HCT116 (cell line): ENCODE results near the gene ACER3. TPM values are rescaled to one million over a fixed set of nuclear protein-coding genes. Genes with fewer than 3 reads are reported as not detected.

Experiments used
- ATAC-seq: fragments of 200-7000 bp; cut with Tn5 transposase; 2 replicates; pipeline ENCODE4 v1.9.1; 2020; ENCODE audit warnings: mild to moderate bottlenecking, moderate library complexity
- BruUV-seq: library from RNA; stranded (reverse); fragments of 400-500 nt; replicated peaks from 2 replicates; lab custom pipeline; 2021; lab: Mats Ljungman, UMichigan
- CTCF ChIA-PET: fragments of 300-600 bp; sonication (Branson Sonifier 250); formaldehyde crosslinking; loops from one replicate; lab custom pipeline; 2021; ENCODE audit warnings: antibody characterized with exemption; lab: Charles Lee
- POLR2A ChIA-PET: fragments of 300-600, 350-600 bp; sonication (Branson Sonifier 250); formaldehyde crosslinking; loops from one replicate; lab custom pipeline; 2021; ENCODE audit warnings: antibody characterized with exemption; lab: Charles Lee
- RAD21 ChIA-PET, 2 experiments: fragments of 300-600 bp; sonication (Branson Sonifier 250); formaldehyde crosslinking; loops; one replicate each; lab custom pipeline; 2023; ENCODE audit warnings: low total read pairs in 2 of 2; ENCODE audit not compliant: uncharacterized antibody in 2 of 2, unreplicated experiment in 2 of 2, low non-redundant PET in 1 of 2; lab: Charles Lee
- DNase-seq: peaks from one replicate; pipeline ENCODE4 v3.0.0-alpha.2; 2010; ENCODE audit warnings: low read depth, low spot score
- H2AFZ ChIP-seq: fragments of 200-600 bp; shearing (Covaris generic), sonication (generic); 2 replicates; pipeline ENCODE4 v1.6.1; 2017; ENCODE audit warnings: low read depth, mixed run types, mixed read lengths, antibody characterized with exemption, low read length; ENCODE audit not compliant: poor library complexity, severe bottlenecking
- H3K27ac ChIP-seq: 2 replicates; pipeline ENCODE4 v1.5.1; 2012; ENCODE audit warnings: low read depth, low read length
- H3K27me3 ChIP-seq: fragments of 200-600 bp; sonication (generic); 2 replicates; pipeline ENCODE4 v1.6.1; 2016; ENCODE audit warnings: mixed run types, low read length, mixed read lengths; ENCODE audit not compliant: insufficient read depth
- H3K36me3 ChIP-seq, 2 experiments: fragments of 200-500 bp in 1 of 2; fragments of 200-600 bp in 1 of 2; sonication (Bioruptor generic) in 1 of 2; sonication (generic) in 1 of 2; 2 replicates each; pipeline versions ENCODE4 v1.5.1 to v1.6.1; 2014 to 2016; ENCODE audit warnings: low read length in 2 of 2, inconsistent platforms in 1 of 2, mixed read lengths in 1 of 2, mixed run types in 1 of 2; ENCODE audit not compliant: insufficient read depth in 2 of 2, control insufficient read depth in 1 of 2
- H3K4me1 ChIP-seq, 2 experiments: fragments of 200-600 bp in 1 of 2; sonication (generic) in 1 of 2; 2 replicates each; pipeline versions ENCODE4 v1.5.1 to v1.6.1; 2012 to 2017; ENCODE audit warnings: low read length in 2 of 2, inconsistent platforms in 1 of 2, mild to moderate bottlenecking in 1 of 2, mixed read lengths in 1 of 2, mixed run types in 1 of 2, moderate library complexity in 1 of 2; ENCODE audit not compliant: insufficient read depth in 2 of 2, control insufficient read depth in 1 of 2
- H3K4me2 ChIP-seq: fragments of 200-600 bp; sonication (generic); 2 replicates; pipeline ENCODE4 v1.6.1; 2017; ENCODE audit warnings: mixed run types, low read length, mixed read lengths
- H3K4me3 ChIP-seq, 2 experiments: fragments of 200-600 bp in 1 of 2; sonication (generic) in 1 of 2; replicated peaks in 1 of 2; 2 replicates each; pipeline ENCODE4 v1.5.1; 2011 to 2016; ENCODE audit warnings: low read length in 2 of 2, control low read depth in 1 of 2, low read depth in 1 of 2, mild to moderate bottlenecking in 1 of 2, mixed read lengths in 1 of 2, mixed run types in 1 of 2
- H3K79me2 ChIP-seq: fragments of 200-600 bp; sonication (generic); 2 replicates; pipeline ENCODE4 v1.6.1; 2017; ENCODE audit warnings: mild to moderate bottlenecking, mixed run types, low read length, moderate library complexity, mixed read lengths; ENCODE audit not compliant: insufficient read depth
- H3K9ac ChIP-seq: fragments of 200-600 bp; sonication (generic); 2 replicates; pipeline ENCODE4 v1.6.1; 2016; ENCODE audit warnings: low read length, mixed read lengths
- H3K9me2 ChIP-seq: fragments of 200-600 bp; sonication (generic), shearing (Covaris generic); 2 replicates; pipeline ENCODE4 v1.6.1; 2017; ENCODE audit warnings: mixed run types, mild to moderate bottlenecking, moderate library complexity; ENCODE audit not compliant: insufficient read depth
- H3K9me3 ChIP-seq, 2 experiments: fragments of 200-500 bp in 1 of 2; fragments of 200-600 bp in 1 of 2; sonication (Bioruptor generic) in 1 of 2; sonication (generic) in 1 of 2; 2 replicates each; pipeline ENCODE4 v1.6.1; 2014 to 2017; ENCODE audit warnings: low read length in 2 of 2, mixed read lengths in 2 of 2, inconsistent platforms in 1 of 2, low read depth in 1 of 2, mild to moderate bottlenecking in 1 of 2, mixed run types in 1 of 2, moderate library complexity in 1 of 2; ENCODE audit not compliant: control insufficient read depth in 1 of 2, insufficient read depth in 1 of 2
- H4K20me1 ChIP-seq: fragments of 200-600 bp; sonication (generic), shearing (Covaris generic); 2 replicates; pipeline ENCODE4 v1.6.1; 2017; ENCODE audit warnings: mixed run types, mild to moderate bottlenecking, moderate library complexity; ENCODE audit not compliant: insufficient read depth
- EGR1 ChIP-seq: IDR thresholded peaks from 2 replicates; pipeline ENCODE4 v1.6.1; 2012; ENCODE audit warnings: low read depth
- POLR2A ChIP-seq: IDR thresholded peaks from 2 replicates; pipeline ENCODE4 v1.7.0; 2011; ENCODE audit warnings: borderline replicate concordance; ENCODE audit not compliant: insufficient read depth, insufficient read length; ENCODE audit errors: extremely low read depth
- POLR2AphosphoS5 ChIP-seq: IDR thresholded peaks from 2 replicates; pipeline ENCODE4 v1.6.1; 2011; ENCODE audit warnings: mild to moderate bottlenecking, low read depth, low read length, moderate library complexity
- ZFX ChIP-seq: fragments of 450-650 bp; IDR thresholded peaks from 2 replicates; pipeline ENCODE4 v1.6.1; 2017
- intact Hi-C: fragments of 100-400 bp; cut with micrococcal nuclease; formaldehyde crosslinking; loops from 2 replicates; pipeline ENCODE4 v1.10.0; 2022
- total RNA-seq: library from RNA; stranded (reverse); gene quantifications from one replicate; pipeline ENCODE4 v1.2.1, GENCODE V29; 2021; ENCODE audit not compliant: unreplicated experiment
- TF ChIP-seq, protein P1 (sequence below): IDR thresholded peaks from 2 replicates; pipeline ENCODE4 v1.6.1; 2012; ENCODE audit warnings: low read depth
- TF ChIP-seq, protein P2 (sequence below), 3 experiments: fragments of 200-600 bp in 1 of 3; sonication (generic) in 1 of 3; IDR thresholded peaks in 2 of 3; conservative IDR thresholded peaks in 1 of 3; 2 replicates each; pipeline ENCODE4 v1.5.1; 2012 to 2017; ENCODE audit warnings: low read depth in 2 of 3, low read length in 2 of 3, antibody characterized with exemption in 1 of 3, borderline replicate concordance in 1 of 3, control low read depth in 1 of 3, mild to moderate bottlenecking in 1 of 3, mixed read lengths in 1 of 3, mixed run types in 1 of 3, moderate library complexity in 1 of 3; ENCODE audit not compliant: insufficient read depth in 1 of 3

ACER3 gene
- total RNA-seq, 1 experiment from 2014 or later, result 19.1 TPM

DNA sequence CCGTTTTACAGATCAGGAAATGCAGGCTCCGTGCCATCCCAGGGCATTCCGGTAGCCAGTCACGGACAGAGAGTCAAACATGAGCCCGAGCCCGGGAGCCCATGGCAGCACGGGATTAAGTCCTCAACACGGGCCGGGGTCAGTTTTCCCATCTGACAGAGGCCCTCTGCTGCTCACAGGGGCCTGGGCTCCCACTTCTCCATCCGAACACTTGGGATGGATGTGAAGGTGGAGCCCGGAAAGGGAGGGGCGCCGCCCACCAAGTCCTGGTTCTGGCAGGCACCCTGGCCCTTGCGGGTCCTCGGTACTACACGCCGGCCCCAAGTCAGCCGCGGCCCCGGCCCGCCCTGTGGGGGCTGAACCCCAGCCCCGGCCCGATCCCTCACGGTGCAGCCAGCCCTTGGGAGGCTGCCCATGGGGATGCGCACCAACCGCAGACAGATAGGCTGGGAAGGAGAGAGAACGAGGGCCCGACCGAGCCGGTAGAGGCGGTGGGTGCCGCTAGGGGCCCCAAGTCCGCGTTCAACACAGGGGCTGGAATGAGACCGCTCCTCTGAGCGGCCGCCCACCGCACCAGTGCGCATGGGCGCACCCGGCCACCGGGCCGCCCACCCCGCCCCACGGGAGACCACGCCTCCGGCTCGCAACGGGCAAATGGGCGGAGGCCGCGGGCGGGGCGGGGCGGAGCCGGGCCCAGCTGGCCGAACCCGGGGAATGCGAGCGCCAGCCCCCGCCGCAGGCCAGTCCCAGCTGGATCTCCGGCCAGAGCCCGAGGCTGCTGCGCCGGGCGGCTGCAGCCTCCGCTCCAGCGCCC, 205.7 kb downstream of the ACER3 start, which contains the start of gene CAPN5:
Gene CAPN5 (plus strand): TSS at position 743 of the 814 bp plus-strand sequence. CDS start 17,916 bp downstream, outside the sequence.
- no peaks in the 10 kb centered on the region for H3K36me3 ChIP-seq
- POLR2A ChIA-PET, result interaction anchor here (0.7 kb wide), 1 partner anchor 25 kb away, joined by 4 read pairs; no protein-coding TSS in a partner anchor
- H3K4me3 ChIP-seq, result peak within 1 kb of the TSS; percentile 55 to 69
- intact Hi-C loops, result no loop called here
- H3K9me3 ChIP-seq, result peaks cover 0 to 4% of the 10 kb centered on the region in 2 experiments; a peak in 1 of 4 replicates
- CTCF ChIA-PET, result interaction anchor here (0.9 to 1.0 kb wide), 3 partner anchors 9 to 25 kb away, joined by 3 to 9 read pairs (median 9); no protein-coding TSS in a partner anchor
- RAD21 ChIA-PET, result no interaction called here
- H3K27ac ChIP-seq, result peak within 1 kb of the TSS; percentile 63; the same call in 1 of the 2 replicates
- peak within 1 kb of the TSS; percentile 94 for H3K4me2 ChIP-seq
- H4K20me1 ChIP-seq, result no peaks in the 10 kb centered on the region
- peak; percentile 95 for TF ChIP-seq POLR2AphosphoS5
- TF ChIP-seq, protein P1, sequence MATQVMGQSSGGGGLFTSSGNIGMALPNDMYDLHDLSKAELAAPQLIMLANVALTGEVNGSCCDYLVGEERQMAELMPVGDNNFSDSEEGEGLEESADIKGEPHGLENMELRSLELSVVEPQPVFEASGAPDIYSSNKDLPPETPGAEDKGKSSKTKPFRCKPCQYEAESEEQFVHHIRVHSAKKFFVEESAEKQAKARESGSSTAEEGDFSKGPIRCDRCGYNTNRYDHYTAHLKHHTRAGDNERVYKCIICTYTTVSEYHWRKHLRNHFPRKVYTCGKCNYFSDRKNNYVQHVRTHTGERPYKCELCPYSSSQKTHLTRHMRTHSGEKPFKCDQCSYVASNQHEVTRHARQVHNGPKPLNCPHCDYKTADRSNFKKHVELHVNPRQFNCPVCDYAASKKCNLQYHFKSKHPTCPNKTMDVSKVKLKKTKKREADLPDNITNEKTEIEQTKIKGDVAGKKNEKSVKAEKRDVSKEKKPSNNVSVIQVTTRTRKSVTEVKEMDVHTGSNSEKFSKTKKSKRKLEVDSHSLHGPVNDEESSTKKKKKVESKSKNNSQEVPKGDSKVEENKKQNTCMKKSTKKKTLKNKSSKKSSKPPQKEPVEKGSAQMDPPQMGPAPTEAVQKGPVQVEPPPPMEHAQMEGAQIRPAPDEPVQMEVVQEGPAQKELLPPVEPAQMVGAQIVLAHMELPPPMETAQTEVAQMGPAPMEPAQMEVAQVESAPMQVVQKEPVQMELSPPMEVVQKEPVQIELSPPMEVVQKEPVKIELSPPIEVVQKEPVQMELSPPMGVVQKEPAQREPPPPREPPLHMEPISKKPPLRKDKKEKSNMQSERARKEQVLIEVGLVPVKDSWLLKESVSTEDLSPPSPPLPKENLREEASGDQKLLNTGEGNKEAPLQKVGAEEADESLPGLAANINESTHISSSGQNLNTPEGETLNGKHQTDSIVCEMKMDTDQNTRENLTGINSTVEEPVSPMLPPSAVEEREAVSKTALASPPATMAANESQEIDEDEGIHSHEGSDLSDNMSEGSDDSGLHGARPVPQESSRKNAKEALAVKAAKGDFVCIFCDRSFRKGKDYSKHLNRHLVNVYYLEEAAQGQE, result no peak
- peak; percentile 55; the same call in 1 of the 2 replicates for TF ChIP-seq ZFX
- TF ChIP-seq POLR2A, result peak; percentile 53
- TF ChIP-seq, protein P2, sequence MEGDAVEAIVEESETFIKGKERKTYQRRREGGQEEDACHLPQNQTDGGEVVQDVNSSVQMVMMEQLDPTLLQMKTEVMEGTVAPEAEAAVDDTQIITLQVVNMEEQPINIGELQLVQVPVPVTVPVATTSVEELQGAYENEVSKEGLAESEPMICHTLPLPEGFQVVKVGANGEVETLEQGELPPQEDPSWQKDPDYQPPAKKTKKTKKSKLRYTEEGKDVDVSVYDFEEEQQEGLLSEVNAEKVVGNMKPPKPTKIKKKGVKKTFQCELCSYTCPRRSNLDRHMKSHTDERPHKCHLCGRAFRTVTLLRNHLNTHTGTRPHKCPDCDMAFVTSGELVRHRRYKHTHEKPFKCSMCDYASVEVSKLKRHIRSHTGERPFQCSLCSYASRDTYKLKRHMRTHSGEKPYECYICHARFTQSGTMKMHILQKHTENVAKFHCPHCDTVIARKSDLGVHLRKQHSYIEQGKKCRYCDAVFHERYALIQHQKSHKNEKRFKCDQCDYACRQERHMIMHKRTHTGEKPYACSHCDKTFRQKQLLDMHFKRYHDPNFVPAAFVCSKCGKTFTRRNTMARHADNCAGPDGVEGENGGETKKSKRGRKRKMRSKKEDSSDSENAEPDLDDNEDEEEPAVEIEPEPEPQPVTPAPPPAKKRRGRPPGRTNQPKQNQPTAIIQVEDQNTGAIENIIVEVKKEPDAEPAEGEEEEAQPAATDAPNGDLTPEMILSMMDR (IDR thresholded peaks at IDR 0.05 in 2 of 3, conservative IDR thresholded peaks at IDR 0.05 in 1 of 3; ENCODE audit: borderline replicate concordance in 1 of 3, insufficient read depth in 1 of 3, low read depth in 2 of 3, low read length in 2 of 3), result peak in 1 of 3 experiments; percentile 15; a peak in 1 of 6 replicates
- no peak for TF ChIP-seq EGR1
- H3K9me2 ChIP-seq, result no peaks in the 10 kb centered on the region
- DNase-seq, result peak; percentile 65
- no peaks in the 10 kb centered on the region for H3K79me2 ChIP-seq
- BruUV-seq, result no TSS peak
- H3K4me1 ChIP-seq, result peaks cover 7 to 16% of the 10 kb centered on the region in 2 experiments; a peak in 2 of 4 replicates
- peak; percentile 93 for ATAC-seq
- H3K9ac ChIP-seq, result peak within 1 kb of the TSS; percentile 59
- H3K27me3 ChIP-seq, result no peaks in the 10 kb centered on the region
- no peak within 1 kb of the TSS for H2AFZ ChIP-seq
